22Rv1 (cell line): ENCODE data around the gene SLC12A5.
A peak's percentile ranks its signal among the peaks of the same experiment; 100 is the strongest.

Source experiments
- H3K27ac ChIP-seq: fragments of 450-650 bp; 2 replicates; pipeline ENCODE4 v1.5.1; 2017
- CTCF ChIP-seq: fragments of 450-650 bp; IDR thresholded peaks from 2 replicates; pipeline ENCODE4 v1.5.1; 2017; ENCODE audit warnings: mild to moderate bottlenecking
- ZFX ChIP-seq: fragments of 450-650 bp; IDR thresholded peaks from 2 replicates; pipeline ENCODE4 v1.6.1; 2017; ENCODE audit warnings: antibody characterized with exemption, borderline replicate concordance

The SLC12A5 gene

GRCh38 chr20:46081074-46081473 is 52.1 kb downstream of the SLC12A5 start:
- TF ChIP-seq CTCF (no peak), ZFX (no peak)
- no peak overlapping the region for H3K27ac ChIP-seq

- H3K27ac ChIP-seq = no peak overlapping the region
- TF ChIP-seq CTCF = no peak
- no peak for TF ChIP-seq ZFX
These were observed 54.1 kb downstream of the SLC12A5 start for GRCh38 chr20:46083101-46083500.

DNA sequence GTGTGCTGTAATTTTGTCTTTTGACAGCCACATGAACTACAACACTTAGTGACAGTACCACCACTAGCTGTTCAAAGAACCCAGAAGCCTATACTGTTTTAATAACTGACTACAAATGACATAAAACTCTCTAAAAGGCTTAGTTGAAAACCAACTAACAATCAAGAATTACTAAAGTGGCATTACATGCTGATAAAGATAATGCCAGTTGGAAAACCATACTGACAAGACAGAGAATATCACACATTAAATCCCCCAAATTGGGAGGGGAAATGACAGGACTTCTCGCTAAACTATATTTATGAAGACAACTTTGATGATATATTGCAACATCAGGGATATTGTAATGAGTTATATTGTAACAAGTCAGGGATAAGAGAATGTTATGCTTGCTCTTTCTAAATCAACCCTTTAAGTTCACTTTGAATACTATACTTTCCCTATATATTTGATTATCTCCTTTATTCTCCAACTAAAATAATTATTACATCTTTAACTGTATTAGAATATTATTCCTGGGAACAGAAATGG is 54.6 kb downstream of the SLC12A5 start:
- TF ChIP-seq ZFX (no peak), CTCF (no peak)
- H3K27ac ChIP-seq = no peak overlapping the region

- no peak overlapping the region for H3K27ac ChIP-seq
- no peak for TF ChIP-seq ZFX
- TF ChIP-seq CTCF = no peak
These were observed 55.8 kb downstream of the SLC12A5 start for GRCh38 chr20:46084805-46085178.

GRCh38 chr20:46085179-46085851 is 56.3 kb downstream of the SLC12A5 start:
- no peak overlapping the region for H3K27ac ChIP-seq
- no peak for TF ChIP-seq ZFX
- no peak for TF ChIP-seq CTCF

DNA sequence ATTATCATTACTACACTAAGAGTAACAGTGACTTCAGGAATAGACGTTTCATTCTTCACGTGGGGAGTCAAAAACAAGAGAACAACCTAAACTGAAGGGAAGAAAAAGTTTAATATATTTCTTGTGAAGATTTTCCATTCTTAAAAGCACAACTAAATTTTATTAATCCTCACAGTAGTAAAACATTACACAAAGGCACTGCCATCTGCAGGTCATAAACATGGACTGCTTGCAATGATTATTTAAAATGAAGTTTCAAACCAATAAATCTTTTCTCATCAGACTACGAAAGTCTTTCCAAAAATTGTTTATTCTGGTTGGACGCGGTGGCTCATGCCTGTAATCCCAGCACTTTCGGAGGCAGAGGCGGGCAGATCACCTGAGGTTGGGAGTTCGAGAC is 58.1 kb downstream of the SLC12A5 start:
- H3K27ac ChIP-seq = no peak overlapping the region
- TF ChIP-seq ZFX (no peak), CTCF (peak; percentile 70)

GRCh38 chr20:46088409-46089166 is 59.6 kb downstream of the SLC12A5 start:
- peak overlapping the region; percentile 90 for H3K27ac ChIP-seq
- no peak for TF ChIP-seq ZFX
- TF ChIP-seq CTCF = no peak
